ENCODE results near the gene PYDC2. TPM values are rescaled to one million over a fixed set of nuclear protein-coding genes. Genes with fewer than 3 reads are reported as not detected.

PYDC2 gene
- total and polyA plus RNA-seq, 2 of the 8 experiments (the other 6 are each of a cell fraction or from before 2014, with no cell fraction given) = not detected

DNA sequence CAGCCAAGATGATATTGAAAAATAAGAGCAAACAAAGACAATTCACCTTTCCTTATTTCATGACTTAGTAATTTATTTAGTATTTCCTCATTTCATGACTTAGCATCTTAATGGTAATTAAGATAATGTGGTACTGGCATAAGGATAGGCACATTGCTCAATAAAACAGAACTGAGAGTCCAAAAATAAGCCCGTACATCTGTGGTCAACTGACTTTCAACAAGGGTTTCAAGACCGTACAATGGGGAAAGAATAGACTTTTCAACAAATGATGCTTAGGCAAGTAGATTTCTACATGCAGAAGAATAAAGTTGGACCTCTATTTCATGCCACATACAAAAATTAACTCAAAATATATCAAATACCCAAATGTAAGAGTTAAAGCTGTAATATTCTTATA is 603 bp upstream of the PYDC2 start (continued):
- TF ChIP-seq, protein P1, sequence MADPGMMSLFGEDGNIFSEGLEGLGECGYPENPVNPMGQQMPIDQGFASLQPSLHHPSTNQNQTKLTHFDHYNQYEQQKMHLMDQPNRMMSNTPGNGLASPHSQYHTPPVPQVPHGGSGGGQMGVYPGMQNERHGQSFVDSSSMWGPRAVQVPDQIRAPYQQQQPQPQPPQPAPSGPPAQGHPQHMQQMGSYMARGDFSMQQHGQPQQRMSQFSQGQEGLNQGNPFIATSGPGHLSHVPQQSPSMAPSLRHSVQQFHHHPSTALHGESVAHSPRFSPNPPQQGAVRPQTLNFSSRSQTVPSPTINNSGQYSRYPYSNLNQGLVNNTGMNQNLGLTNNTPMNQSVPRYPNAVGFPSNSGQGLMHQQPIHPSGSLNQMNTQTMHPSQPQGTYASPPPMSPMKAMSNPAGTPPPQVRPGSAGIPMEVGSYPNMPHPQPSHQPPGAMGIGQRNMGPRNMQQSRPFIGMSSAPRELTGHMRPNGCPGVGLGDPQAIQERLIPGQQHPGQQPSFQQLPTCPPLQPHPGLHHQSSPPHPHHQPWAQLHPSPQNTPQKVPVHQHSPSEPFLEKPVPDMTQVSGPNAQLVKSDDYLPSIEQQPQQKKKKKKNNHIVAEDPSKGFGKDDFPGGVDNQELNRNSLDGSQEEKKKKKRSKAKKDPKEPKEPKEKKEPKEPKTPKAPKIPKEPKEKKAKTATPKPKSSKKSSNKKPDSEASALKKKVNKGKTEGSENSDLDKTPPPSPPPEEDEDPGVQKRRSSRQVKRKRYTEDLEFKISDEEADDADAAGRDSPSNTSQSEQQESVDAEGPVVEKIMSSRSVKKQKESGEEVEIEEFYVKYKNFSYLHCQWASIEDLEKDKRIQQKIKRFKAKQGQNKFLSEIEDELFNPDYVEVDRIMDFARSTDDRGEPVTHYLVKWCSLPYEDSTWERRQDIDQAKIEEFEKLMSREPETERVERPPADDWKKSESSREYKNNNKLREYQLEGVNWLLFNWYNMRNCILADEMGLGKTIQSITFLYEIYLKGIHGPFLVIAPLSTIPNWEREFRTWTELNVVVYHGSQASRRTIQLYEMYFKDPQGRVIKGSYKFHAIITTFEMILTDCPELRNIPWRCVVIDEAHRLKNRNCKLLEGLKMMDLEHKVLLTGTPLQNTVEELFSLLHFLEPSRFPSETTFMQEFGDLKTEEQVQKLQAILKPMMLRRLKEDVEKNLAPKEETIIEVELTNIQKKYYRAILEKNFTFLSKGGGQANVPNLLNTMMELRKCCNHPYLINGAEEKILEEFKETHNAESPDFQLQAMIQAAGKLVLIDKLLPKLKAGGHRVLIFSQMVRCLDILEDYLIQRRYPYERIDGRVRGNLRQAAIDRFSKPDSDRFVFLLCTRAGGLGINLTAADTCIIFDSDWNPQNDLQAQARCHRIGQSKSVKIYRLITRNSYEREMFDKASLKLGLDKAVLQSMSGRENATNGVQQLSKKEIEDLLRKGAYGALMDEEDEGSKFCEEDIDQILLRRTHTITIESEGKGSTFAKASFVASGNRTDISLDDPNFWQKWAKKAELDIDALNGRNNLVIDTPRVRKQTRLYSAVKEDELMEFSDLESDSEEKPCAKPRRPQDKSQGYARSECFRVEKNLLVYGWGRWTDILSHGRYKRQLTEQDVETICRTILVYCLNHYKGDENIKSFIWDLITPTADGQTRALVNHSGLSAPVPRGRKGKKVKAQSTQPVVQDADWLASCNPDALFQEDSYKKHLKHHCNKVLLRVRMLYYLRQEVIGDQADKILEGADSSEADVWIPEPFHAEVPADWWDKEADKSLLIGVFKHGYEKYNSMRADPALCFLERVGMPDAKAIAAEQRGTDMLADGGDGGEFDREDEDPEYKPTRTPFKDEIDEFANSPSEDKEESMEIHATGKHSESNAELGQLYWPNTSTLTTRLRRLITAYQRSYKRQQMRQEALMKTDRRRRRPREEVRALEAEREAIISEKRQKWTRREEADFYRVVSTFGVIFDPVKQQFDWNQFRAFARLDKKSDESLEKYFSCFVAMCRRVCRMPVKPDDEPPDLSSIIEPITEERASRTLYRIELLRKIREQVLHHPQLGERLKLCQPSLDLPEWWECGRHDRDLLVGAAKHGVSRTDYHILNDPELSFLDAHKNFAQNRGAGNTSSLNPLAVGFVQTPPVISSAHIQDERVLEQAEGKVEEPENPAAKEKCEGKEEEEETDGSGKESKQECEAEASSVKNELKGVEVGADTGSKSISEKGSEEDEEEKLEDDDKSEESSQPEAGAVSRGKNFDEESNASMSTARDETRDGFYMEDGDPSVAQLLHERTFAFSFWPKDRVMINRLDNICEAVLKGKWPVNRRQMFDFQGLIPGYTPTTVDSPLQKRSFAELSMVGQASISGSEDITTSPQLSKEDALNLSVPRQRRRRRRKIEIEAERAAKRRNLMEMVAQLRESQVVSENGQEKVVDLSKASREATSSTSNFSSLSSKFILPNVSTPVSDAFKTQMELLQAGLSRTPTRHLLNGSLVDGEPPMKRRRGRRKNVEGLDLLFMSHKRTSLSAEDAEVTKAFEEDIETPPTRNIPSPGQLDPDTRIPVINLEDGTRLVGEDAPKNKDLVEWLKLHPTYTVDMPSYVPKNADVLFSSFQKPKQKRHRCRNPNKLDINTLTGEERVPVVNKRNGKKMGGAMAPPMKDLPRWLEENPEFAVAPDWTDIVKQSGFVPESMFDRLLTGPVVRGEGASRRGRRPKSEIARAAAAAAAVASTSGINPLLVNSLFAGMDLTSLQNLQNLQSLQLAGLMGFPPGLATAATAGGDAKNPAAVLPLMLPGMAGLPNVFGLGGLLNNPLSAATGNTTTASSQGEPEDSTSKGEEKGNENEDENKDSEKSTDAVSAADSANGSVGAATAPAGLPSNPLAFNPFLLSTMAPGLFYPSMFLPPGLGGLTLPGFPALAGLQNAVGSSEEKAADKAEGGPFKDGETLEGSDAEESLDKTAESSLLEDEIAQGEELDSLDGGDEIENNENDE (IDR thresholded peaks at IDR 0.05; ENCODE audit: insufficient replicate concordance, low read length) = no peak
- no peak for TF ChIP-seq CHD2 (IDR thresholded peaks at IDR 0.05; ENCODE audit: low read length)
- TF ChIP-seq ASH2L (IDR thresholded peaks at IDR 0.05; ENCODE audit: low read length) = no peak
- no peak for TF ChIP-seq SP4 (IDR thresholded peaks at IDR 0.05; ENCODE audit: low read length)
- no peak for TF ChIP-seq KDM1A (IDR thresholded peaks at IDR 0.05; ENCODE audit: borderline replicate concordance, low read length)
- no peak for TF ChIP-seq POLR2AphosphoS5 (IDR thresholded peaks at IDR 0.05; ENCODE audit: low read depth, low read length)
- TF ChIP-seq ZNF274 (IDR thresholded peaks at IDR 0.05; ENCODE audit: borderline replicate concordance, extremely low read depth, low read length) = no peak
- no peak for TF ChIP-seq CTCF (IDR thresholded peaks at IDR 0.05; ENCODE audit: control extremely low read depth in 1 of 3, insufficient read depth in 1 of 3, low read depth in 1 of 3, low read length in 3 of 3)
- no peak for TF ChIP-seq GTF2F1 (IDR thresholded peaks at IDR 0.05; ENCODE audit: borderline replicate concordance, low read depth, low read length)
- TF ChIP-seq CREB1 (IDR thresholded peaks at IDR 0.05) = no peak
- TF ChIP-seq RXRA (IDR thresholded peaks at IDR 0.05; ENCODE audit: insufficient read depth, low read depth, low read length) = no peak

Measured in H1 (cell line).